HUDEP-2 (cell line): ENCODE data around the gene CD300A.
"Not testable (repeated sequence)": the region's sequence is repeated elsewhere in the genome, so short reads cannot be mapped to it uniquely, and the experiment has no call there.

Source experiments
- DNase-seq, 76 experiments: peaks; one replicate each; lab custom pipeline; 2025; ENCODE audit not compliant: unreplicated experiment in 76 of 76; lab: John Stamatoyannopoulos, UW

Gene CD300A

DNA sequence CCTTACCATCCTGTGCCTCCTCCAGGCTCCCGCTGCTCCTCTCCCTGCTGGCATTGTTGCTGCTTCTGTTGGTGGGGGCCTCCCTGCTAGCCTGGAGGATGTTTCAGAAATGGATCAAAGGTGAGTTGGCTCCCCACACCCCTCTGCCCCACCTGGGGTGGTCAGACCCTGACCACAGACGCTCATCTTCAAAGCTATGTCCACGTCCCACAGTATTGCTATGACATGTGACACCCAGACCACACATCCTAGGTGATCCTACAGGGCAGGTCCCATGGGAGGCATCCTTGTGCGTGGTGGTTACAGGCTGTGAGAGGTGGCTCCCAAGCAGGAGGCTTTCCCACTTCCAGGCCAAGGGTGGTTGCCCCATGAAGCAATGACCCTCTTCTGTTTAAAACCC, 11.0 kb downstream of the CD300A start:
- no peak for DNase-seq

GRCh38 chr17:74478420-74479100, 12.1 kb downstream of the CD300A start:
- no peak for DNase-seq

DNA sequence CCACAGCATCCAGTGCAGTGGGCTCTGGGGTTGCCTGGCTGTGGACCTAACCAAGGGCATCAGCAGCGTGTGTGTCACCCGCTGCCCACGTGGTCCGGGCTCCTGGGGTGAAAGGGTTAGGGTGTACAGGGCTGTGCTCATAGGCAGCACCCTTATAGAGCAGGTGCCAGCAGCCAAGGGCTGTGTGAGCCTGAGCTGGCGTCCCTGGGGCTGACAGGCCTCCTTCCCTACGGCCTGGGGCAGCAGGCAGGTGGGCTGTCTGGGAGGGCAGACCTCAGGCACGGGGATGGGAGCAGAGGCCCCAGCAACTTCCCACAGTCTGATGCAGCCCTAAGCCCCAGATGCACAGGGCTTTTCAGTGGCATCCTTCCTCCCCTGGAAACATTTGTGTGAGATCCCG, 13.9 kb downstream of the CD300A start:
- no peak for DNase-seq

- no peak for DNase-seq
Observed at GRCh38 chr17:74481621-74482020, 15.2 kb downstream of the CD300A start.

- DNase-seq: no peak
Observed at GRCh38 chr17:74484066-74484465, 17.6 kb downstream of the CD300A start.

GRCh38 chr17:74485022-74485743, 18.7 kb downstream of the CD300A start:
- no peak for DNase-seq

GRCh38 chr17:74485841-74486240, 19.4 kb downstream of the CD300A start:
- no peak for DNase-seq

GRCh38 chr17:74488276-74488675, 21.8 kb downstream of the CD300A start:
- DNase-seq: not testable (repeated sequence)

- DNase-seq: no peak
Observed at GRCh38 chr17:74490716-74491115, 24.3 kb downstream of the CD300A start.

DNA sequence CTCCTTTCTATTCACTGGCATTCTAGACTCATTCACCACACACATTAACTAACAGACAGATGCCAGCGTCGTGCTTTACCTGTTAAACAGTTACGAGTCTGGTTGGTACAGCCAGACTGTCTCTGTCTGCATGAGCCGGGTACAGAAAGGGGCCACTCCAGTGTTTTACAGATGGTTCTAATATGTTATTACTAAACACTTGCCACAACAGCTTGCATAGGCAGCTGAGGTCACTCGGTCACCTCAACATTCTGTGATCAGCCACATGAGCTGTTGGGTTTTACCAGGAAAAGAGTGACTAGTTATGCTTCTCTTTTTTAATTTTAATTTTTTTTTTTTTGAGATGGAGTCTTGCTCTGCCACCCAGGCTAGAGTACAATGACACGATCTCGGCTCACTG, 25.2 kb downstream of the CD300A start:
- no peak for DNase-seq

GRCh38 chr17:74493331-74493833, 26.9 kb downstream of the CD300A start:
- peak in 42 of 76 experiments; percentile 1 to 58 (median 29) for DNase-seq

- DNase-seq: no peak
Observed at GRCh38 chr17:74497471-74497870, 31.0 kb downstream of the CD300A start.

GRCh38 chr17:74499992-74500391, 33.6 kb downstream of the CD300A start:
- no peak for DNase-seq

DNA sequence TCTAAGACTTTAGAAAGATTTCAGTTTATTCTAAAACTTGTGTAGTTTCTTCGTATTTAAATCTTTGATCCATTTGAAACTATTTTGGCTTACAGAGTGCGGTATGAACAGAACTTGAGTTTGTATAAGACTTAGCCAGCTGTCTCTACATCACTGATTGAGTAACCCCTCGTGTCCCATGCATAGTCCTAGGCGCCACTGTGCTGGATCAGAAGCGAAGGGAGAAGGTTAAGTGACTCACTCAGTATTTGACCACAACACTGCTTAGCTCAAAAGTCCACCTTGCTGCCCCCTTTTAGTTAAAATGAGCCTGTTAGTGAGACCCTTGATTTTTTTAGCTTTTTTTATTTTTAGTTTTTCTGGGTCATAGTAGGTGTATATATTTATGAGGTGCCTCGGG, 36.4 kb downstream of the CD300A start:
- no peak for DNase-seq

GRCh38 chr17:74503949-74504348, 37.5 kb downstream of the CD300A start:
- DNase-seq: not testable (repeated sequence)

DNA sequence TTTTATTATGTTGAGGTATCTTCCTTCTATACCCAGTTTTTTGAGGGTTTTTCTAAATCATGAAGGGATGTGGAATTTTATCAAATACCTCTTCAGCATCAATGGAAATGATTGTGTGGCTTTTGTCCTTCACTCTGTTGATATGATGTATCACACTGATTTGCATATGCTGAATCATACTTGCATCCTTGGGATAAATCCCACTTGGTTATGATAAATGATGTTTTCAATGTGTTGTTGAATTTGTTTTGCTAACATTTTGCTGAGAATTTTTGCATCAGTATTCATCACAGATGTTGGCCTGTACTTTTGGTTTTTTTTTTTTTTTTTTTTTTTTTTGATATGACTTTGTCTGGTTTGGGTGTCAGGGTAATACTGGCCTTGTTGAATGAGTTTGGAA, 41.7 kb downstream of the CD300A start:
- DNase-seq: no peak

GRCh38 chr17:74512036-74512435, 45.6 kb downstream of the CD300A start:
- no peak for DNase-seq

GRCh38 chr17:74512624-74513091, 46.2 kb downstream of the CD300A start:
- DNase-seq: peak in 1 of 76 experiments; percentile 10

DNA sequence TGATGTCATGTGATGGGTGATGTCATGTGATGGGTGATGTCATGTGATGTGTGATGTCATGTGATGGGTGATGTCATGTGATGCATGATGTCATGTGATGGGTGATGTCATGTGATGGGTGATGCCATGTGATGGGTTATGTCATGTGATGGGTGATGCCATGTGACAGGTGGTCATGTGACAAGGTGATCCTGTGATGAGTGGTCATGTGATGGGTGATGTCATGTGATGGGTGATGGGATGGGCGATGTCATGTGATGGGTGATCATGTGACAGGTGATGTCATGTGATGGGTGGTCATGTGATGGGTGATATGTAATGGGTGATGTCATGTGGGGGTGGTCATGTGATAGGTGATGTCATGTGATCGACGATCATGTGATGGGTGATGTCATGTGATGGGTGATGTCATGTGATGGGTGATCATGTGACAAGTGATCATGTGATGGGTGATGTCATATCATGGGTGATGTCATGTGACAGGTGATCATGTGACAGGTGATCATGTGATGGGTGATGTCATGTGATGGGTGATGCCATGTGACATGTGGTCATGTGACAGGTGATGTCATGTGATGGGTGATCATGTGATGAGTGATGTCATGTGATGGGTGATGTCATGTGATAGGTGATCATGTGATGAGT, 47.7 kb downstream of the CD300A start:
- peak in 18 of 76 experiments; percentile 3 to 39 (median 19) for DNase-seq

GRCh38 chr17:74514632-74515334, 48.3 kb downstream of the CD300A start:
- DNase-seq: peak in 4 of 76 experiments; percentile 4 to 27 (median 13)

DNA sequence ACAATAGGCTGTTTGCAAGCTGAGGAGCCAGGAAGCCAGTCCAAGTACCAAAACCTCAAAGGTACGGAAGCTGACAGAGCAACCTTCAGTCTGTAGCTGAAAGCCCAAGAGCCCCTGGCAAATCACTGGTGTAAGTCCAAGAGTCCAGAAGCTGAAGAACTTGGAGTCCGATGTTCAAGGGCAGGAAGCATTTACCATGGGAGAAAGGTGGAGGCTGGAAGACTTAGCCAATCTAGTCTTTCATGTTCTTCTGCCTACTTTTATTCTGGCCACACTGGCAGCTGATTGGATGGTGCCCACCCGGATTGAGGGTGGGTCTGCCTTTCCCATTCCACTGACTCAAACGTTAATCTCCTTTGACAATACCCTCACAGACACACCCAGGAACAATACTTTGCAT, 49.5 kb downstream of the CD300A start:
- no peak for DNase-seq
